Measurements from ENCODE around the gene MRPL16. TPM values are rescaled to one million over a fixed set of nuclear protein-coding genes. Genes with fewer than 3 reads are reported as not detected.

The MRPL16 gene
- total and polyA plus RNA-seq, 9 donors: 32.8 to 38.6 (median 37.1) TPM

- no peak for DNase-seq
- 80% methylated on average over 2 of the region's 2 CpGs for WGBS (ENCODE audit: insufficient coverage)
- no peaks in the 10 kb centered on the region for H3K9me3 ChIP-seq (replicated peaks; ENCODE audit: control insufficient read depth, low read depth, low read length)
- H3K4me1 ChIP-seq (ENCODE audit: control insufficient read depth, insufficient read depth, low read length): no peaks in the 10 kb centered on the region
- no peaks in the 10 kb centered on the region for H3K27me3 ChIP-seq (ENCODE audit: control insufficient read depth, insufficient read depth, low read length)
- no peak overlapping the region for H3K4me3 ChIP-seq (ENCODE audit: low read length)
- H3K27ac ChIP-seq (ENCODE audit: low read length): no peak overlapping the region
- no peaks in the 10 kb centered on the region for H3K36me3 ChIP-seq (ENCODE audit: control insufficient read depth, insufficient read depth, low read length)
Observed at GRCh38 chr11:59778122-59778521, 32.5 kb downstream of the MRPL16 start.

GRCh38 chr11:59777104-59777503 lies 33.5 kb downstream of the MRPL16 start:
- no peak for DNase-seq
- no peak overlapping the region for H3K4me3 ChIP-seq (ENCODE audit: low read length)
- 87% methylated on average over 4 of the region's 5 CpGs for WGBS (ENCODE audit: insufficient coverage)
- H3K36me3 ChIP-seq (ENCODE audit: control insufficient read depth, insufficient read depth, low read length): no peaks in the 10 kb centered on the region
- no peaks in the 10 kb centered on the region for H3K4me1 ChIP-seq (ENCODE audit: control insufficient read depth, insufficient read depth, low read length)
- H3K9me3 ChIP-seq (replicated peaks; ENCODE audit: control insufficient read depth, low read depth, low read length): no peaks in the 10 kb centered on the region
- no peak overlapping the region for H3K27ac ChIP-seq (ENCODE audit: low read length)
- no peaks in the 10 kb centered on the region for H3K27me3 ChIP-seq (ENCODE audit: control insufficient read depth, insufficient read depth, low read length)

GRCh38 chr11:59776210-59777066 lies 34.1 kb downstream of the MRPL16 start:
- WGBS (ENCODE audit: insufficient coverage): no CpG with 5 or more reads among the region's 5 CpGs
- DNase-seq: no peak
- Histone ChIP-seq H3K27me3 (ENCODE audit: control insufficient read depth, insufficient read depth, low read length) (no peaks in the 10 kb centered on the region), H3K9me3 (replicated peaks; ENCODE audit: control insufficient read depth, low read depth, low read length) (no peaks in the 10 kb centered on the region), H3K36me3 (ENCODE audit: control insufficient read depth, insufficient read depth, low read length) (no peaks in the 10 kb centered on the region), H3K4me1 (ENCODE audit: control insufficient read depth, insufficient read depth, low read length) (no peaks in the 10 kb centered on the region), H3K4me3 (ENCODE audit: low read length) (no peak overlapping the region), H3K27ac (ENCODE audit: low read length) (no peak overlapping the region)

- H3K36me3 ChIP-seq (ENCODE audit: control insufficient read depth, insufficient read depth, low read length): no peaks in the 10 kb centered on the region
- no peak for DNase-seq
- no peak overlapping the region for H3K4me3 ChIP-seq (ENCODE audit: low read length)
- no CpG with 5 or more reads among the region's 5 CpGs for WGBS (ENCODE audit: insufficient coverage)
- H3K27ac ChIP-seq (ENCODE audit: low read length): peak overlapping the region; percentile 75
- H3K27me3 ChIP-seq (ENCODE audit: control insufficient read depth, insufficient read depth, low read length): no peaks in the 10 kb centered on the region
- H3K9me3 ChIP-seq (replicated peaks; ENCODE audit: control insufficient read depth, low read depth, low read length): no peaks in the 10 kb centered on the region
- H3K4me1 ChIP-seq (ENCODE audit: control insufficient read depth, insufficient read depth, low read length): no peaks in the 10 kb centered on the region
Observed at GRCh38 chr11:59773083-59773440, 37.5 kb downstream of the MRPL16 start.

- H3K4me3 ChIP-seq (ENCODE audit: low read length): no peak overlapping the region
Observed at GRCh38 chr11:59771605-59772004, 39.0 kb downstream of the MRPL16 start.

GRCh38 chr11:59770869-59771268 lies 39.7 kb downstream of the MRPL16 start:
- no peak overlapping the region for H3K4me3 ChIP-seq (ENCODE audit: low read length)
- H3K4me1 ChIP-seq (ENCODE audit: control insufficient read depth, insufficient read depth, low read length): no peaks in the 10 kb centered on the region
- H3K27me3 ChIP-seq (ENCODE audit: control insufficient read depth, insufficient read depth, low read length): no peaks in the 10 kb centered on the region
- DNase-seq: no peak
- H3K9me3 ChIP-seq (replicated peaks; ENCODE audit: control insufficient read depth, low read depth, low read length): no peaks in the 10 kb centered on the region
- no peak overlapping the region for H3K27ac ChIP-seq (ENCODE audit: low read length)
- no peaks in the 10 kb centered on the region for H3K36me3 ChIP-seq (ENCODE audit: control insufficient read depth, insufficient read depth, low read length)
- 80% methylated on average over 7 of the region's 8 CpGs for WGBS (ENCODE audit: insufficient coverage)

More at GRCh38 chr11:59771605-59772004, 39.0 kb downstream of the MRPL16 start:
- peak overlapping the region; percentile 75 for H3K27ac ChIP-seq (ENCODE audit: low read length)
- no peak for DNase-seq
- no peaks in the 10 kb centered on the region for H3K4me1 ChIP-seq (ENCODE audit: control insufficient read depth, insufficient read depth, low read length)
- H3K36me3 ChIP-seq (ENCODE audit: control insufficient read depth, insufficient read depth, low read length): no peaks in the 10 kb centered on the region
- 68% methylated on average over 3 of the region's 4 CpGs for whole genome bisulfite sequencing (ENCODE audit: insufficient coverage)
- no peaks in the 10 kb centered on the region for H3K27me3 ChIP-seq (ENCODE audit: control insufficient read depth, insufficient read depth, low read length)
- no peaks in the 10 kb centered on the region for H3K9me3 ChIP-seq (replicated peaks; ENCODE audit: control insufficient read depth, low read depth, low read length)

- Histone ChIP-seq H3K36me3 (ENCODE audit: control insufficient read depth, insufficient read depth, low read length) (no peaks in the 10 kb centered on the region), H3K27ac (ENCODE audit: low read length) (no peak overlapping the region), H3K4me3 (ENCODE audit: low read length) (no peak overlapping the region), H3K9me3 (replicated peaks; ENCODE audit: control insufficient read depth, low read depth, low read length) (no peaks in the 10 kb centered on the region), H3K4me1 (ENCODE audit: control insufficient read depth, insufficient read depth, low read length) (no peaks in the 10 kb centered on the region), H3K27me3 (ENCODE audit: control insufficient read depth, insufficient read depth, low read length) (no peaks in the 10 kb centered on the region)
- DNase-seq: no peak
- WGBS (ENCODE audit: insufficient coverage): 74% methylated on average over 3 of the region's 3 CpGs
Observed at GRCh38 chr11:59770319-59770718, 40.3 kb downstream of the MRPL16 start.

- Histone ChIP-seq H3K27ac (ENCODE audit: low read length) (no peak overlapping the region), H3K4me3 (ENCODE audit: low read length) (no peak overlapping the region), H3K4me1 (ENCODE audit: control insufficient read depth, insufficient read depth, low read length) (no peaks in the 10 kb centered on the region), H3K9me3 (replicated peaks; ENCODE audit: control insufficient read depth, low read depth, low read length) (no peaks in the 10 kb centered on the region), H3K36me3 (ENCODE audit: control insufficient read depth, insufficient read depth, low read length) (no peaks in the 10 kb centered on the region), H3K27me3 (ENCODE audit: control insufficient read depth, insufficient read depth, low read length) (no peaks in the 10 kb centered on the region)
- WGBS (ENCODE audit: insufficient coverage): 93% methylated on average over 4 of the region's 4 CpGs
- DNase-seq: no peak
Observed at GRCh38 chr11:59769828-59770227, 40.8 kb downstream of the MRPL16 start.

GRCh38 chr11:59769111-59769510 lies 41.5 kb downstream of the MRPL16 start:
- DNase-seq: no peak
- Histone ChIP-seq H3K4me1 (ENCODE audit: control insufficient read depth, insufficient read depth, low read length) (no peaks in the 10 kb centered on the region), H3K36me3 (ENCODE audit: control insufficient read depth, insufficient read depth, low read length) (no peaks in the 10 kb centered on the region), H3K27ac (ENCODE audit: low read length) (no peak overlapping the region), H3K27me3 (ENCODE audit: control insufficient read depth, insufficient read depth, low read length) (no peaks in the 10 kb centered on the region), H3K4me3 (ENCODE audit: low read length) (no peak overlapping the region), H3K9me3 (replicated peaks; ENCODE audit: control insufficient read depth, low read depth, low read length) (no peaks in the 10 kb centered on the region)
- WGBS (ENCODE audit: insufficient coverage): 67% methylated on average over 7 of the region's 7 CpGs

- Histone ChIP-seq H3K36me3 (ENCODE audit: control insufficient read depth, insufficient read depth, low read length) (no peaks in the 10 kb centered on the region), H3K4me3 (ENCODE audit: low read length) (no peak overlapping the region), H3K27me3 (ENCODE audit: control insufficient read depth, insufficient read depth, low read length) (no peaks in the 10 kb centered on the region), H3K9me3 (replicated peaks; ENCODE audit: control insufficient read depth, low read depth, low read length) (no peaks in the 10 kb centered on the region), H3K27ac (ENCODE audit: low read length) (no peak overlapping the region), H3K4me1 (ENCODE audit: control insufficient read depth, insufficient read depth, low read length) (no peaks in the 10 kb centered on the region)
- DNase-seq: no peak
- WGBS (ENCODE audit: insufficient coverage): no CpG with 5 or more reads among the region's 1 CpG
Observed at GRCh38 chr11:59767225-59767611, 43.4 kb downstream of the MRPL16 start.

Measured in muscle of leg (tissue), 11 donors.